Activated CD4-positive, CD25-positive, alpha-beta regulatory T cell treated with anti-CD3 and anti-CD28 coated beads, Interleukin-2, amount 50 U/mL, for 72 hours (primary cell): ENCODE results near the gene CHL1.

Experiments
- DNase-seq: peaks from one replicate; pipeline ENCODE4 v3.0.0; 2021

CHL1 gene

DNA sequence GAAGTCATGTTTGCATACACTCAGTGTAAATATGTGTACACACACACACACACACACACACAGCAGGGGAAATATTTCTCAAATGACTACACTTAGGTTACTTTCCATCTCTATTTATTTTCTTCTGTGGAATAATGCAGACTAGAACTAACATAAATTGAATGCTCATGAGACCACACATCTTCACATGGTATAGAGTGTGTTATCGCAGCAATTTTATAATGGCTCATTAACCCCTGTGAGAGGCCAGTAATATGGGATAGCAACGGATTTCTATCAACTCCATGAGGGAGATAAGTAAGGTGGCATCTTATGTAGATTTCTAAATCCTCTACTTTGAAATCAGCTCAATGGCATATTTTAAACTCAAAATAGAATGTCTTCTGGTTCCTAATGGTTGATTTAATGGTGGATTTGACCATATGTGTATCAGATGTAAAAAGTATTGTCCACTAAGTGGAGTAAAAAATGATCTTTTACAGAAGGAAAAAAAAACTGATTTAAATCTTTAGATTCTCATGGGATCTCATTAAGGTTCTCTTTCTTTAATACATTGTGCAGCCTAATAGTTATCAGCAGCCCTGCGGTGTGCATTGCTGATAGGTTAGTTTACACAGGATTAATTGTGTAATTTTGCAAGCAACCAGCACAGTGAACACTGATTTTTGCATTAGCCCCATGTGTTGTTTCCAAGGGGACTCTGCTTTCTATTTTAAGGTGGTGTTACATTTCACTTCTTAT, 32.0 kb downstream of the CHL1 start:
- no peak for DNase-seq

DNA sequence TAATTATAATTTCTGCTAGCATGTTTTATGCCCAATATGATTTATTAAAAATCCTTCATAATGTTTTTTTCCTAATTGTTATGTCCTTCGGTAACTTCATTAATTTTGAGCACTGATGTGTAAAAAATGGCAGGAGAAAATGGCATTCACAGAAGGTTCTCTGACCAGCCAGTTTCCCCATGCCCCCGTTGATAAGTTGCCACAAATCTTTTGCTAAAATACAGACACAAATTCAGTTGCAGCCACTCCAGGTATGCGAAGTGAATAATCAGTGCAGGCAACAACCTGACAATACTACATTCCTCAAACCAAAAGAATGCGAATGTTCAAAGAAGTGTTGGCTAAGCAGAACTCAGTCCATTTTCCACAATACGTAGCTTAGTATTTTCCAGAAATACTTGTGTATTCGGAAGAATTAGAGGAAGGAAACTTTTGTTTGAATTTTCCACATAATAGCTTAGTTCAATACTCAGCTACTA, 32.7 kb downstream of the CHL1 start:
- no peak for DNase-seq

DNA sequence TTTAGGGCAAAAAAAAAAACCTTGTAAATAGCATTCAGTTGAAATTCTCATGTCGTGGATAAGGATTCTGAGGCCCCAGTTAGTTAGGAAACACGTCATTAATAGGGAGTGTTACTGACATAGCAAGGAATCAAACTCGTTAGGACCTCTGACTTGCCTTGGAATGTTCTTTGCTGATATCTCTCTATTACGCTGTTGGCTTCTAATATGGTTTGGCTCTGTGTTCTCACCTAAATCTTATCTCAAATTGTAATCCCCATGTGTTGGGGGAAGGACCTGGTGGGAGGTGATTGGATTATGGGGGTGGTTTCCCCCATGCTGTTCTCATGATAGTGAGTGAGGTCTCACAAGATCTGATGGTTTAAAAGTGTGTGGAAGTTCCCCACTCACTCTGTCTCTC, 40.3 kb downstream of the CHL1 start:
- no peak for DNase-seq

DNA sequence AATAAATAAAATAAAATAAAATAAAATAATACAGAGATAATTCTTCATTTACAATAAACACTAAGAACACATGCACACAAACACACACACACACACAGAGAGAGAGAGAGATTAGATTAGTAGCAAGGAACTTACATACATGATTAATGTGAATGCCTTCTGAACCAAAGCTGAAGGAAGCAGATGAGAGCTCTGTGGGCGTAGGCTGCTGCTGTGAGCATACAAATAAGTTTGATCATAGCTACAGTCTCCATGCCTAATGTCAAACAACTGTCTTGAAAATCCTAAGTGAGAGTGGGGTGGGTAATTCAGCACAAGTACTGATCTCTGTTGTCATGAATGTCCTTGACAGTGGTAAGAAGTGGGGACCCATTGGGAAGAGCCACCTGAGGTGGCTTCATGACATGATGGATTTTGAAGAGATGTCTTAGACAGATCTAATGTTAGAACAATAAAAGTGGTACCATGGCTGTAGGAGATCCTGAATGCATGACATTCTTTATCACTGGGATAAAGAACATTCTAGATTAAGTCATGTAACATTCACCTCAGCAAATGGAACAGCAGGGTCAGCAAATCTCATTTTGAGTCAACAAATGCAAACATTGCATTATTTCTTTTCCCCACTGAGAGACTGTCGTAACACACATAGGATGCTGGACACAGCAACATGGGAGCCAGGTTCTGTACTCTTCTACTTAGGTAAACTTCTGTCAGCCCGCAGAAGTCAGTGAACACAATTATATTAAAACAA, 46.2 kb downstream of the CHL1 start:
- no peak for DNase-seq

DNA sequence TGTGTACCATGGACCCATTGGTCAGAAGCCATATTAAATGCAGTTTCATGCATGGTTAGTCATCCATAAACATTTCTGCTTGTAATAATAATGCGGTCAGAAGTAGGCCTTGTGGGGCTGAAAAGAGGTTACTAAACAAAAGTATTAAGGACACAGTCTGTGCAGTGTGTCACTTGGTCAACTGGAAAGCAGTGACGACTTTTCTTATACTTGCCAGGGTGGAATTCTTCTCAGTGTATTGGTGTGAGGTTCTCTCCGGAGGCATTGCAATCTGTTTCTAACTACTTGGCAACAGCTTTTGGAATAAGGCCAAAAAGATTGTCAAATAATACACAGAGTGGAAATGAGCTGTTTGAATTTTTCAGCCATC, 46.8 kb downstream of the CHL1 start:
- DNase-seq = no peak

DNA sequence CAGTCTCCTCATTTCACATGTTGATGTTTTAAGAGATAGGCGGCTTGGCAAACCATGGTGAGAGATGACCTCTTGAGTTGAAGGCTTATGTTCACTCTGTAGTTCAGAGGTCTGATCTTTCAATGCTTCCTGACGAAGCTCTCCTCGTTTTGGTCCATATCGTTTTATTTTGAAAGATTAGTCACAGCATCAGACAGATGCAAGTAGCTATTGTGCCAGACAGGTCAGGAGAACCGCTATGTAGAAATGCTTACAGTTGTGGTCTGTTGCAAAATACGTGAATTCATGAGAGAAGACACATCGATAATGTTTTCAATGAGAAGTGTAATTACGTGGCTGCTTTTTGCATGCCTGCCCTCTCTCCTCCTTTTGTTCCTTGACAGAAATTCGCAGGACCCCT, 47.5 kb downstream of the CHL1 start:
- DNase-seq = no peak

DNA sequence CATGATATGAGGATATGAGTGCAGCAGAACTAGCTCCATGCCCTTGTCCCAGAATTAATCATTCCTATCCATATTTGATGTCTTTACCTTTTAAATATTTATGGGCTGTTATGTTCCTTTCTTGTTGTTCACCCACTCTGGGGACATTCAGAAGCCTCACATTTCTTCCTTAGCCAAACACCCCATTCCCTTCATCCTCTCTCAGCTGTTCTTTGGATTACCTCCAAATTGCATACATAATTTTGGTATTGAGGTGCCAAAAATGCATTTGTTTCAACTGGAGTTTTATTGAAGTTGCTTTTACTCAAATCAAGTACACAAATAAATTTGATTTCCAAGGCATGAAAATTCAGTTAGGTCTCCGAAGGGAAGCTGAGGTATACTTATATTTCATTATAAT, 51.4 kb downstream of the CHL1 start:
- no peak for DNase-seq

DNA sequence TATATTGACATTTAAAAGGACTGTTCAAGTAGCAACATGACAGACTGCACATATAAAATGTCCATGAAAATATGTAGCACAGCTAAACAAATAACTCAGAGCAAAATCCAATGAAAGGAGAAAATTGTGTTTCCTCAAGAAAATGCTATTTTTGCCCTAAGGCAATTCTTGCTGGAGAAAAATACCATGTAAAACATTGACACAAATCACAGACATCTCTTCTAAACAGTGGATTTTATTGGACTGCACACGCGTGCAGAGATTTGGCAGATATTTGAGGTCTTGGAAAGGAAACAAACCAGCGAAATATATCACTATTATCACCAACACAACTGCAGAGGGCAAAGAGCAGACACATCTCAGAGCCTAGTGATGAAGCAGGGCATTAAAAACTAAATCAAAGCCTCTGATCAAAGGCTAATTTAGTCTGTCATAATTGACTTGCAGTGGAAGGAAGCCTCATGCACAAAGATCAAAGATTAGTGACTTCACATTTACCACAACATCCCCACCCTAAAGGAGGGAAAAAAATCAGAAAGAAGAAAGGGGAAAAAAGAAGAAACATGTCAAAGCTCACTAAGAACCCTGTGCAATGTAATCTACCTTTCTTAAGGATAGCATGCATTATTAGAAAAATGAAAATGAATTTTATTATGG, 52.4 kb downstream of the CHL1 start:
- no peak for DNase-seq

DNA sequence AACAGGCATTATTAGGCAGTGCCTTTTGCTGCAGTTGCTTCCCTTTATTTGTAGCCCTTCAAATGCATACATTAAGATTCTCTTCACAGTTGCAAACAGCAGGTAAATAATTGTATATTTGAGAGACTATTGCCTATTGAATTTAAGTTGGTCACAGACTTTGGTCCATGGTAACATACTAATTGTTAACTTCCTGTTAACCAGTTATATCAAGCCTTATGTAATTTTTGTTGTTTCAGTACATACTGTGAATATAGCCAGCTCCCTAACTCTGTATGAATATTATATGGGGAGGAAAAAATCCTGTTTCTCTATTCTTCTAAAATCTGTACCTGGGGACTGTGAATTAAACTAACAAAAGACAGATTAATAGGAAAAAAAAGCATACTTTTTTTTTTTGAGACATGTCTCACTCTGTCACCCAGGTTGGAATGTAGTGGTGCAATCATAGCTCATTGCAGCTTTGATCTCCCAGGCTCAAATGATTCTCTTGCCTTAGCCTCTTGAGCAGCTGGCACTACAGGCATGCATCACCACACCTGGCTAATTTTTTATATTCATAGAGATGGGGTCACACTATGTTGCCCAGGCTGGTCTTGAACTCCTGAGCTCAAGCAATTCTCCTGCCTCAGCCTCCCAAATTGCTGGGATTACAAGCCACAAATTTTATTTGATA, 53.2 kb downstream of the CHL1 start:
- no peak for DNase-seq

DNA sequence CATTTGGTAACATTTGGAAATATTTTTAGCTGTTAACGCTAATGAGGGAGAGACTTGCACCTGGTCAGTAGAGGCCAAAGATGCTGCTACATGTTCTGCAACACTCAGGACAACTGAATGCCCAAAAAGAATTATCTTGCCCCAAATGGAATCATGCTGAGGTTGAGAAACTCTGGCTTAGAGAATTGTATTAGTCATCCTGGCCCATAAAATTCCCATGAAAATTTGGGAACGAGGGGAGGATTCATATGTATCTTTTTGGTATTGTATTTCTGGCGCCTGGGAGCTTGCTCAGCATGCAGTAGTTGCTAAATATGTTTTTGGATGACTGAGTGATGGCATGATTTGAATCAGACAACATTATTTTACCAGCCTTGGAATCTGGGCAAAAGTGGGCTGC, 59.9 kb downstream of the CHL1 start:
- DNase-seq = no peak

DNA sequence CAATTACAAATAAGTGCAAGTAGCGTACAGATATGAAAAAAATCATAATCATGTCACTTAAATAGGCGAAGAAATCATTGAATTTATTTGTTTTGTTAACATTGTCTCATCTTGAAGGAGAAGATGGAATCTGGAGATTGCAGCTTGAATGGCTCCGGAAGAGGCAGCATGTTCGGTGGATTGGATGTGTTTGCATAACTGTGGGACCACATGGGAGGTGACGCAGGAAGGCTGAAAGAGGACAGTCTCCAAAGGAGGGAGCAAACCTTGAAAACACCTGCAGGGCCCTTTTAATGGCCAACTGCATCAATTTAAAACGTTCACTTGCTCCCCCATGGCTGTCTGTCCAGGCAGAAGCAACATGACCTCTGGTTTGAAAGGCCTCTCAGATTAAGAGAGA, 61.3 kb downstream of the CHL1 start:
- DNase-seq = no peak

DNA sequence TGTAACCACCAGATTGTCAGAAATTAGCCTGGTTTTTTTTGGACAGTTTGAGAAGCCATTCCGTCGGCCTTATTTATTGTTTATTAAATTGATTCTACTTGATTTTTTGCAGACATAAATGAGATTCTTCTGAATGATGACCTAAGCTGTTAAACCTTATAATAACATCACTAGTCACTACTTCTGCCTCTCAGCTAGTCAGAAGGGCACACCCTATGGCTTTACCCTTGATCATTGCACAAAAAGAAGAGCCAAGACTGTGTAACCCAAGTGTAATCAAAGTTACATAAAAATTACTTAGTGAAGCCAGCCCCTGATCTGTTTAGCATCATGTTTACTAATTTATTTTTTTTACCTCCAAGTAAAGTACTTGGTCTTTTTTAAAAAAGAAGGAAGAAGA, 64.3 kb downstream of the CHL1 start:
- DNase-seq = no peak

DNA sequence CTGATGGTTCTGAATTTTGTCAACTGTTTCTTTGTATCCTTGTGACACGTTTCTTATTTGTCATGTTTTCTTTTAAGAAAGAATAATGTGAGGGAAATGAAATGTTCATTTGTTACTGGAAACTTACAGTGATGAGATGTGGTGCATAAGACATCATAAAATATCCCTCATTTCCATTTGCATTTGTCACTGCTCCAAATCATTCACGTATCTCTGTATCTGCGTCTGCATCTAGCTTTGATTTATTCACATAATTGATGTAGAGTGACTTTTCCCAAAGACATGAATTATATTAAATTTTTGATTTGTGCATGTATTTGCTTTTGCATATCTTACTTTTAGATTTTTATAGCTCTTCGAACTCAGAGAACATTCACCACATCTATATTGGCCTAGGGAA, 66.8 kb downstream of the CHL1 start:
- no peak for DNase-seq

DNA sequence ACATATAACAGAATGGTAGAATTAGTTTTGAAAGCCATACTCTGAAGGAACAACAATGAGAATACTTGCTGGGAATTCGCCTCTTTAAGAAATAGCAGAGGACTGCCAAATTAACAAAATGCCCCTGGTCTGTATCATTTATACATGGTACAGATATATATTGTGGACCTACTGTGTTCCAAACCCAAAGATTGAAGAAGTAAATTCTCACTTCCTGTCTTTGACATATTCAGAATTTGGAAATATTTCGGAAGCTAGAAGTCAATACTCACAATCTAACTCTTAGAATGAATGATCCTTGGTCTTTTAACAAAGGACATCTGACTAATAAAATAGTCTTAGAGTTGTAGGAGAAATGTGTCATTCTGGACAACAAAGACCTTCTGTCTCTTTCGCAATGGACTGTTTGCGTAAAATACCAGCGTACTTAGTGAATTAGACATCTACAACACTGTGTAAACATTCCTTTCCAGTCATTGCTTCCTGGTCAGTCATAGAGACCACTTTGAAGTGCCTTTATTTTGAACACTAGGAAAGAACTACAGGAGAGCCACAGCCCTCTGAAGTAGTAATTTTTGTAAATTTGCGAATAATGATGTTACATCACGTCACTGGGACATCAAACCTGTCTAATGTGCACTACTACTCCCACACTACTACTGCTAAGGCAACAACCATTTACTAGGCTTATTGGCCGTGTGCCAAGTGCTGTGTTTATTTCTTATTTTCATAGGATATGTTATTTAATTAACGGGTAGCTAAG, 68.0 kb downstream of the CHL1 start:
- DNase-seq = no peak

DNA sequence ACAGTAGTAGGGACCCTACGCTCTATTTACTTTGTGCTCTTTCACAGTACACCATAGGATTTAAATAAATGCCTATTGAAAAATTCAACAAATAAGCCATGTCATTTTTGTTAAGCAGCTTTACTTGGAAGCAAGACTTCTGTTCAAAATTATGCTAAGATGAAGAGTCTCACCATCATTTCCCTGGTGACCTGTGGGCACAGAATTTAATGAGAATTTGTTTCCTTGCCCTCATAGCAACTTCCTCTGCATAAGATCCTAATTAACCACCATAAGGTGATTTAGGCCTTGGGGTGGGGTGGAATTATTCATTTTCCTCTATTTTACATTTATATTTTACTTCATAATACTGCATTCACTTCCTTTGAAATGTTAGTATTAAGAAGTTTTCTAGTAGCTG, 70.5 kb downstream of the CHL1 start:
- DNase-seq = no peak

DNA sequence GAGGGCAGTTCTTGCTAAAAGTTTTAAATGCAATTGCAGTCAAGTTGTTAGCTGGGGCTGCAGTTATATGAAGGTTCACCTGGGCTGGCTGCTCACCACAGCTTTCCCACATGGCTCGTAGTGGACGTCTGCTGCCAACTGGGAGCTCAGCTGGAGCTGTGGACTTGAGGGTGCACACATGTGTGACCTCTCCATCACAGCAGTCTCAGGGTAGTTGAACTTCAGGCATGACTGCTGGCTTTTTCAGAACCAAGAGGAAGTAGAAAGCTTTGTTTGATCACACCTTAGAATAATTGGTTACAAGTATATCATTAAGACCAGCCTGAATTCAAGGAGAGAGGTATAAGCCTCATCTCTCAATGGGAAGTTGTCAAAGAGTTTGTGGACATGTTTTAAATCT, 74.1 kb downstream of the CHL1 start:
- no peak for DNase-seq

DNA sequence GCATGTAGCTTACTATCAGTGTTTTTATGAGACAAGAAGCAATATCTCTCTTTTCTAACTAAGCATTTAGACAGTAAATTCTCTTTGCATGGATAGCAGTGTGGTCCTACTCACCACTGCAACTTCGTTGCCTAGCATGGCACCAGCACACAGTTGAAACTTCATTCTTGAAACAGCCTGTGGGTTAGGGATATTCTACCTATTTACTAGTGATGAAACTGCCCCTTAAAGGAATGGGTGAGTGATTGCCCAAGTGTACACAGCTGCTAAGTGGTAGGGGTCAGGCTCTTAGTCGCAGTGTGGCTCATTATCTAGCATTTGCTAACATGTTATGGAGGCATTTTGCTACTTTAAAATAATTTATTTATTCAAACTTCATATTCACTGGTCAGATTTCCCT, 78.4 kb downstream of the CHL1 start:
- no peak for DNase-seq

DNA sequence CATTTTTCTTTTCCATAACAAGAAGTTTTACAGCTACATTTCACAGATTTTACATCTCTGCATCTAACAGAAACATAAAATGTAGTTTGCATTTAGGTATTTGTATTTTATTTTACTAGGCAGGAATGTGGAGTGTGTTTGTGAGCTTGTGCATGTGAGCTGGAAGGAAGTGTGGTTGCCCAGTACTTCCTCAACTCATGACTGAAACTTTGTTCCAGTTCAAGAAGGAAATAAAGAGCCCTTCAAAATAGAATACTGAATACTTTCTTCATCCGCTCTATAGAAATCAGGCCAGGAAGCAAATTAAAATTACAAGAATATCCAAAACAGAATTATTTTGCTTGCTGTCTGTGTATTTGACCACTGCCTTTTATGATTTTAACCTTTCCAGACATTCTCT, 81.3 kb downstream of the CHL1 start:
- no peak for DNase-seq

DNA sequence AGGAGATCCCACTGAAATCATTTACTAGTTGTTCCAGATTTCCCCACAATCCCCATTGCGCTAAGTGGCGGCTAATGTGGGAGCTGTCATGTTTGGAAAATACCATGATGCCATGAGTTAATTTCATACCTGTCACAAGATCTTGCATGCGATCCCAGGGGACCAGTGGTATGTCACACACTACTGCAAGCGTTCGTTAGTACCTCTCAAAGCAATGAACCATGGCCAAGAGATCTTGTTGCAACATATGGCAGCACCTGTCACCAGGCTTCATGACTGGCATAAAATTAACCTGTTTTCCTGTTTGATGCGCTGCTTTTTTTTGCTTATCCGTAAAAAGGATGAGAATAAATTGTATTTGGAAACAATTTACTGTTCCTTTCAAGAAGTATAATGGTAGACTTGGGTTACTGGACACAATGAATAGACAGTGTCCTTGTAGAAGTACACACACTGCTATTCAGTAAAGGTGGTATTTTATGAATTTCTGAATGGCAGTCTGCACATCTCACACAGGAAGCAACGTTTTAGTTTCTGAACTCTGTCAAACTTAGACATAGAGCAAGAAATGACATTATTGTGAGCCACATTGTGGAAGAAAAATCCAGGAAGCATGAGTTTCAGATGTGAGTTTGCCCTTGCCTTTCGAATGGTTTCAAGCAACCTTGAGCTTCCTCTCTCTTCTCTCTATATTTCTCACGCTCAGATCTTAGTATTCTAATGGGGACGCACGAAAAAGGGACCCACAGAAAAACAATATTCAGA, 81.9 kb downstream of the CHL1 start:
- DNase-seq = no peak

DNA sequence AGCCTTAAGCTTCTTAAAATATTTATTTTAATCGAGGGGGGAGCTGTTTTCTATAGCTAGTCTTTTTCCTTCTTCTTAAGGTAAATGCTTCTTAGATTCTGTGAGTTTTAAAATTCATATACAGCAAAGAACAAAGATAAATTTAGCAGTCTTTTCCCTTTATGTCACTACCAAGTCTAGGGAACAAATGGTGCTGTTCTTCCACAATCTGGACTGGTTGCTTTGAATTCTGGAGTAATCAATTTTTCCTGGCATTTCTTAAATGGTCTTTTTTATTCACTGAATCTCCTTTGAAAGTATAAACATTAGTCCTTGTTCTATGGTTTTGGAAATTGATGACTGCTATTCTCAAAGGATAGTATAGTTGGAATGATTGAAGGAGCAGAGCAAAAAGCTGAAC, 82.8 kb downstream of the CHL1 start:
- DNase-seq = no peak

DNA sequence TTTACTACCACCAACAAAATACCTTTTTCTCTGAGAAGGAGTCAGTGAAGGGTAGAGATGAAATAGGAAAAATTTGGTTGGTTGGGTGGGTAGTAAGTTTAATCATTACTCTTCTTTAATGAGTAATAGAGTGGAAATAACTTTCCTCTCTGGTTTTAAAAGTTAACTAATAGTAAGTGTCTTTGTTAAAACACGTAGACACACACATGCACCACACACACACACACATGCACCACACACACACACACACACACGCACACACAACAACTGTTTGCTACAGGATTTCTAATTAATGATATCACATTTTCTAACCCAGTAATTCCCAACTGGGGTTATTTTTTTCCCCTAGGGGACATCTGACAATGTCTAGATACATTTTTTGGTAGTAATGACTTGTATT, 84.1 kb downstream of the CHL1 start:
- DNase-seq = no peak

DNA sequence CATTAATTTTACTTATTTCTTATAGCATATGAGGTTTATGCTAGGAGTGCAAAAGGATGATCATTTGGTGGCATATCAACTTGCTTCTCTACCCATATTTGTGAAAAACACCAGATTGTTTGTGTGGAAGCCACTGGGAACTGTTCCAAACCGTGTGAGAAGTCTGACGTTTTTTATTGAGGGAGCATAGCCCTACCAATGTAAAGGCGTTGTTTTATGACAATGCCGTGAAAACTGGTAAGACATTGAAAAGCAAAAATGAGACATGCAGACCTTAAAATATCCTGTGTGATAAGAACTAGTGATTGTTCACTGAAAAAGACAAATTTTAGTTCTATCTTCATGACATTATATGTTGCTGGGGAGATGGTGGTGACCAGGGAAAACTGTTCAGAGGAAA, 87.8 kb downstream of the CHL1 start:
- no peak for DNase-seq
